HCT116 (cell line): ENCODE data around the gene G6PC2. TPM values are rescaled to one million over a fixed set of nuclear protein-coding genes. Genes with fewer than 3 reads are reported as not detected.

ENCODE experiments used
- ATAC-seq: fragments of 200-7000 bp; cut with Tn5 transposase; 2 replicates; pipeline ENCODE4 v1.9.1; 2020; ENCODE audit warnings: mild to moderate bottlenecking, moderate library complexity
- BruUV-seq: library from RNA; stranded (reverse); fragments of 400-500 nt; replicated peaks from 2 replicates; lab custom pipeline; 2021; lab: Mats Ljungman, UMichigan
- CTCF ChIA-PET: fragments of 300-600 bp; sonication (Branson Sonifier 250); formaldehyde crosslinking; loops from one replicate; lab custom pipeline; 2021; ENCODE audit warnings: antibody characterized with exemption; lab: Charles Lee
- POLR2A ChIA-PET: fragments of 300-600, 350-600 bp; sonication (Branson Sonifier 250); formaldehyde crosslinking; loops from one replicate; lab custom pipeline; 2021; ENCODE audit warnings: antibody characterized with exemption; lab: Charles Lee
- RAD21 ChIA-PET, 2 experiments: fragments of 300-600 bp; sonication (Branson Sonifier 250); formaldehyde crosslinking; loops; one replicate each; lab custom pipeline; 2023; ENCODE audit warnings: low total read pairs in 2 of 2; ENCODE audit not compliant: uncharacterized antibody in 2 of 2, unreplicated experiment in 2 of 2, low non-redundant PET in 1 of 2; lab: Charles Lee
- DNase-seq: peaks from one replicate; pipeline ENCODE4 v3.0.0-alpha.2; 2010; ENCODE audit warnings: low read depth, low spot score
- H2AFZ ChIP-seq: fragments of 200-600 bp; shearing (Covaris generic), sonication (generic); 2 replicates; pipeline ENCODE4 v1.6.1; 2017; ENCODE audit warnings: low read depth, mixed run types, mixed read lengths, antibody characterized with exemption, low read length; ENCODE audit not compliant: poor library complexity, severe bottlenecking
- H3K27ac ChIP-seq: 2 replicates; pipeline ENCODE4 v1.5.1; 2012; ENCODE audit warnings: low read depth, low read length
- H3K27me3 ChIP-seq: fragments of 200-600 bp; sonication (generic); 2 replicates; pipeline ENCODE4 v1.6.1; 2016; ENCODE audit warnings: mixed run types, low read length, mixed read lengths; ENCODE audit not compliant: insufficient read depth
- H3K36me3 ChIP-seq, 2 experiments: fragments of 200-500 bp in 1 of 2; fragments of 200-600 bp in 1 of 2; sonication (Bioruptor generic) in 1 of 2; sonication (generic) in 1 of 2; 2 replicates each; pipeline versions ENCODE4 v1.5.1 to v1.6.1; 2014 to 2016; ENCODE audit warnings: low read length in 2 of 2, inconsistent platforms in 1 of 2, mixed read lengths in 1 of 2, mixed run types in 1 of 2; ENCODE audit not compliant: insufficient read depth in 2 of 2, control insufficient read depth in 1 of 2
- H3K4me1 ChIP-seq, 2 experiments: fragments of 200-600 bp in 1 of 2; sonication (generic) in 1 of 2; 2 replicates each; pipeline versions ENCODE4 v1.5.1 to v1.6.1; 2012 to 2017; ENCODE audit warnings: low read length in 2 of 2, inconsistent platforms in 1 of 2, mild to moderate bottlenecking in 1 of 2, mixed read lengths in 1 of 2, mixed run types in 1 of 2, moderate library complexity in 1 of 2; ENCODE audit not compliant: insufficient read depth in 2 of 2, control insufficient read depth in 1 of 2
- H3K4me2 ChIP-seq: fragments of 200-600 bp; sonication (generic); 2 replicates; pipeline ENCODE4 v1.6.1; 2017; ENCODE audit warnings: mixed run types, low read length, mixed read lengths
- H3K4me3 ChIP-seq, 2 experiments: fragments of 200-600 bp in 1 of 2; sonication (generic) in 1 of 2; replicated peaks in 1 of 2; 2 replicates each; pipeline ENCODE4 v1.5.1; 2011 to 2016; ENCODE audit warnings: low read length in 2 of 2, control low read depth in 1 of 2, low read depth in 1 of 2, mild to moderate bottlenecking in 1 of 2, mixed read lengths in 1 of 2, mixed run types in 1 of 2
- H3K79me2 ChIP-seq: fragments of 200-600 bp; sonication (generic); 2 replicates; pipeline ENCODE4 v1.6.1; 2017; ENCODE audit warnings: mild to moderate bottlenecking, mixed run types, low read length, moderate library complexity, mixed read lengths; ENCODE audit not compliant: insufficient read depth
- H3K9ac ChIP-seq: fragments of 200-600 bp; sonication (generic); 2 replicates; pipeline ENCODE4 v1.6.1; 2016; ENCODE audit warnings: low read length, mixed read lengths
- H3K9me2 ChIP-seq: fragments of 200-600 bp; sonication (generic), shearing (Covaris generic); 2 replicates; pipeline ENCODE4 v1.6.1; 2017; ENCODE audit warnings: mixed run types, mild to moderate bottlenecking, moderate library complexity; ENCODE audit not compliant: insufficient read depth
- H3K9me3 ChIP-seq, 2 experiments: fragments of 200-500 bp in 1 of 2; fragments of 200-600 bp in 1 of 2; sonication (Bioruptor generic) in 1 of 2; sonication (generic) in 1 of 2; 2 replicates each; pipeline ENCODE4 v1.6.1; 2014 to 2017; ENCODE audit warnings: low read length in 2 of 2, mixed read lengths in 2 of 2, inconsistent platforms in 1 of 2, low read depth in 1 of 2, mild to moderate bottlenecking in 1 of 2, mixed run types in 1 of 2, moderate library complexity in 1 of 2; ENCODE audit not compliant: control insufficient read depth in 1 of 2, insufficient read depth in 1 of 2
- H4K20me1 ChIP-seq: fragments of 200-600 bp; sonication (generic), shearing (Covaris generic); 2 replicates; pipeline ENCODE4 v1.6.1; 2017; ENCODE audit warnings: mixed run types, mild to moderate bottlenecking, moderate library complexity; ENCODE audit not compliant: insufficient read depth
- EGR1 ChIP-seq: IDR thresholded peaks from 2 replicates; pipeline ENCODE4 v1.6.1; 2012; ENCODE audit warnings: low read depth
- RAD21 ChIP-seq: IDR thresholded peaks from 2 replicates; pipeline ENCODE4 v1.6.1; 2012; ENCODE audit warnings: low read depth, mild to moderate bottlenecking
- intact Hi-C: fragments of 100-400 bp; cut with micrococcal nuclease; formaldehyde crosslinking; loops from 2 replicates; pipeline ENCODE4 v1.10.0; 2022
- total RNA-seq: library from RNA; stranded (reverse); gene quantifications from one replicate; pipeline ENCODE4 v1.2.1, GENCODE V29; 2021; ENCODE audit not compliant: unreplicated experiment
- TF ChIP-seq, protein P1 (sequence below), 3 experiments: fragments of 200-600 bp in 1 of 3; sonication (generic) in 1 of 3; IDR thresholded peaks in 2 of 3; conservative IDR thresholded peaks in 1 of 3; 2 replicates each; pipeline ENCODE4 v1.5.1; 2012 to 2017; ENCODE audit warnings: low read depth in 2 of 3, low read length in 2 of 3, antibody characterized with exemption in 1 of 3, borderline replicate concordance in 1 of 3, control low read depth in 1 of 3, mild to moderate bottlenecking in 1 of 3, mixed read lengths in 1 of 3, mixed run types in 1 of 3, moderate library complexity in 1 of 3; ENCODE audit not compliant: insufficient read depth in 1 of 3

The G6PC2 gene
- total RNA-seq, 1 experiment from 2014 or later: not detected

DNA sequence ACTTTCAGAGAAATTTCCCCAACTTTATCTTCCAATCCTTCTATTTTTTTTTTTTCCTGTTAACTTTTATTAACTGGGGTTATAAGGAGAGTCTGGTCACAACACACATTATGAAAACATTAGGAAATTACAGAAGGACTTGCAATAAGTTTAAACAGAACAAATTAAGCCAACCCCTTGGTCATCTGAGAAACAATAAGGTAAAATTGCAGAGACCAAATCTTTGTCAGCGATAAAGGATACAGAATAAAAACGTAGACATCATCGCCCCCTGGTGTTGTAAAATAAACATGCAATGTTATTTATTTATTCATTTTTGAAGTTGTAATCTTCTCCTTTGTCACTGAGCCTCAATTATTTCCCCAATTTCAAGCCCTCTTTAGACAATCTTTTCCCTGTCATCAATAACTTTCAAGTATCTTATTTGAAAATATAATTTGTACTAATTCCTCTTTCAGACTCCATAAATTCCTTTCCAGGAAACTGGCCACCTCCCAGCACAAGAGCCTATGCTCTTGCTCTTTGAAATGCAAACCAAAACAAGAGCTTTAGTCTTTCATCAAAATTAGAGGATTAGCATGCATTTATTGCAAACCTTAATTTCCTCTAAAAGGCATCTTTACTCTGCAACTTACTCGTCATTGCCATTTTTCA is 19.5 kb downstream of the G6PC2 start:
- POLR2A ChIA-PET: no interaction called here

More for the DNA sequence above, 19.5 kb downstream of the G6PC2 start:
- TF ChIP-seq RAD21: peak; percentile 80
- TF ChIP-seq, protein P1, sequence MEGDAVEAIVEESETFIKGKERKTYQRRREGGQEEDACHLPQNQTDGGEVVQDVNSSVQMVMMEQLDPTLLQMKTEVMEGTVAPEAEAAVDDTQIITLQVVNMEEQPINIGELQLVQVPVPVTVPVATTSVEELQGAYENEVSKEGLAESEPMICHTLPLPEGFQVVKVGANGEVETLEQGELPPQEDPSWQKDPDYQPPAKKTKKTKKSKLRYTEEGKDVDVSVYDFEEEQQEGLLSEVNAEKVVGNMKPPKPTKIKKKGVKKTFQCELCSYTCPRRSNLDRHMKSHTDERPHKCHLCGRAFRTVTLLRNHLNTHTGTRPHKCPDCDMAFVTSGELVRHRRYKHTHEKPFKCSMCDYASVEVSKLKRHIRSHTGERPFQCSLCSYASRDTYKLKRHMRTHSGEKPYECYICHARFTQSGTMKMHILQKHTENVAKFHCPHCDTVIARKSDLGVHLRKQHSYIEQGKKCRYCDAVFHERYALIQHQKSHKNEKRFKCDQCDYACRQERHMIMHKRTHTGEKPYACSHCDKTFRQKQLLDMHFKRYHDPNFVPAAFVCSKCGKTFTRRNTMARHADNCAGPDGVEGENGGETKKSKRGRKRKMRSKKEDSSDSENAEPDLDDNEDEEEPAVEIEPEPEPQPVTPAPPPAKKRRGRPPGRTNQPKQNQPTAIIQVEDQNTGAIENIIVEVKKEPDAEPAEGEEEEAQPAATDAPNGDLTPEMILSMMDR (IDR thresholded peaks at IDR 0.05 in 2 of 3, conservative IDR thresholded peaks at IDR 0.05 in 1 of 3; ENCODE audit: borderline replicate concordance in 1 of 3, insufficient read depth in 1 of 3, low read depth in 2 of 3, low read length in 2 of 3): peak; percentile 39 to 73 (median 68)
- no peak for TF ChIP-seq EGR1
- TF ChIP-seq, all 23 proteins: peak for 2
- Histone ChIP-seq H3K9me2 (no peaks in the 10 kb centered on the region), H3K27me3 (no peaks in the 10 kb centered on the region), H3K4me1 (no peaks in the 10 kb centered on the region), H3K27ac (no peak overlapping the region), H3K9ac (no peak overlapping the region), H2AFZ (peak overlapping the region; percentile 75), H3K36me3 (no peaks in the 10 kb centered on the region), H3K79me2 (no peaks in the 10 kb centered on the region), H3K4me3 (no peak overlapping the region), H3K4me2 (no peak overlapping the region), H3K9me3 (peaks cover 0 to 2% of the 10 kb centered on the region in 2 experiments; a peak in 2 of 4 replicates), H4K20me1 (no peaks in the 10 kb centered on the region)
- RAD21 ChIA-PET: no interaction called here
- ATAC-seq: peak; percentile 60
- CTCF ChIA-PET: interaction anchor here (0.6 to 1.3 kb wide), 5 partner anchors 10 to 572 kb away, joined by 3 to 7 read pairs (median 3); no protein-coding TSS in a partner anchor
- intact Hi-C loops: loop anchor here (1.0 to 10.0 kb wide), 3 partner anchors 147 to 574 kb away; no protein-coding TSS in a partner anchor
- BruUV-seq: no TSS peak
- peak; percentile 13 for DNase-seq
